AG09319 (cell line): ENCODE measurements around the gene CPXM2.

ENCODE experiments used
- DNase-seq: peaks from one replicate; pipeline ENCODE4 v3.0.0-alpha.2; 2010; ENCODE audit warnings: low read depth; ENCODE audit errors: extremely low read depth
- TF ChIP-seq, protein P1 (sequence below): IDR thresholded peaks from 2 replicates; pipeline ENCODE4 v1.5.1; 2011; ENCODE audit warnings: low read depth, mild to moderate bottlenecking, inconsistent platforms, low read length, moderate library complexity

CPXM2 gene

GRCh38 chr10:123891144-123892071, at the start of gene CPXM2:
TSS of gene CPXM2 (minus strand) at chr10:123891807. CDS start at chr10:123891659, 148 bp downstream.
- TF ChIP-seq, protein P1, sequence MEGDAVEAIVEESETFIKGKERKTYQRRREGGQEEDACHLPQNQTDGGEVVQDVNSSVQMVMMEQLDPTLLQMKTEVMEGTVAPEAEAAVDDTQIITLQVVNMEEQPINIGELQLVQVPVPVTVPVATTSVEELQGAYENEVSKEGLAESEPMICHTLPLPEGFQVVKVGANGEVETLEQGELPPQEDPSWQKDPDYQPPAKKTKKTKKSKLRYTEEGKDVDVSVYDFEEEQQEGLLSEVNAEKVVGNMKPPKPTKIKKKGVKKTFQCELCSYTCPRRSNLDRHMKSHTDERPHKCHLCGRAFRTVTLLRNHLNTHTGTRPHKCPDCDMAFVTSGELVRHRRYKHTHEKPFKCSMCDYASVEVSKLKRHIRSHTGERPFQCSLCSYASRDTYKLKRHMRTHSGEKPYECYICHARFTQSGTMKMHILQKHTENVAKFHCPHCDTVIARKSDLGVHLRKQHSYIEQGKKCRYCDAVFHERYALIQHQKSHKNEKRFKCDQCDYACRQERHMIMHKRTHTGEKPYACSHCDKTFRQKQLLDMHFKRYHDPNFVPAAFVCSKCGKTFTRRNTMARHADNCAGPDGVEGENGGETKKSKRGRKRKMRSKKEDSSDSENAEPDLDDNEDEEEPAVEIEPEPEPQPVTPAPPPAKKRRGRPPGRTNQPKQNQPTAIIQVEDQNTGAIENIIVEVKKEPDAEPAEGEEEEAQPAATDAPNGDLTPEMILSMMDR, result no peak
- DNase-seq, result no peak

- TF ChIP-seq, protein P1, result no peak
- no peak for DNase-seq
Measured at GRCh38 chr10:123939591-123939990, 48.0 kb upstream of the CPXM2 start.

DNA sequence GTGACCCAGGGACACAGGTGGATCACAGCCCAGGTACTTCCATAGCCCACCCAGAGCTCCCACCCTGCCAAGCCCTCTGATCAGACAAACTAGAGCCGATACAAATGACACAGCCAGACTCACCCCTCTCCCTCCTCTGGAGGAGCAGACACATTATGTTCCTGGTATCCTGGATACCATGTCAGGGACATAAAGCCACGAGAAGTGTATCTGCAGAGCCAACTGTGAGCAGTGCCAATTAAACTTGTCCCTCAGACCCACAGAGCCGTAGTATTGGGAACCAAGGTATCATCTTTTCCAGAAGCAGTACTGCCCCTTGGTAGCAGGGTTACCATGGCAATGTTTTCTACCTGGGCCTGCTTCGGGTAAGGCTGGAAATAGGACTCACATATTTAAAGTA, 47.3 kb upstream of the CPXM2 start:
- TF ChIP-seq, protein P1, result no peak
- no peak for DNase-seq

DNA sequence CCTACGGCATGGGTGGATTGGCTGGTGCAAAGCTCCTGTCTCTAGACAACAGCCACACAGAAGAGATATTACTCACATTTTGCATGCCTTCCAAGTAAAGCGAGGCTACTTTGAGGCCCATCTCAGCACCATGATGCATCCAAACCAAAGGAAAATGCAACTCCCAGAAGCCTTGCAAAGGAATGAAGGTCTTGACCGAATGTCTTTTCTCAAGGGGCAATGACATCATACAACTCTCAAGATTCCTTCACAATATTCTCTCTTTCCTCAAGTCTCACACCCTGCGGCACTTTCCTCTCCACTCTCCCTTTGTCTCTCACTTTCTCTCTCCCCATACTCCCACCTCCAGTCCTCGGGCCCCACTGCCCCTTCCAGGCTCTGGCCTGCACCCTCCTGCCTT, 44.8 kb upstream of the CPXM2 start:
- DNase-seq, result no peak
- TF ChIP-seq, protein P1, result no peak

- no peak for DNase-seq
- TF ChIP-seq, protein P1, result no peak
Measured at GRCh38 chr10:123935680-123936079, 44.1 kb upstream of the CPXM2 start.

- DNase-seq, result no peak
- TF ChIP-seq, protein P1, result no peak
Measured at GRCh38 chr10:123934846-123935245, 43.2 kb upstream of the CPXM2 start.

- TF ChIP-seq, protein P1, result no peak
- peak; percentile 88 for DNase-seq
Measured at GRCh38 chr10:123930340-123931001, 38.9 kb upstream of the CPXM2 start.
